Astrocyte (in vitro differentiated cells and primary cell): Measurements from ENCODE around the gene HOXA7. TPM values are rescaled to one million over a fixed set of nuclear protein-coding genes. Genes with fewer than 3 reads are reported as not detected.

ENCODE experiments used
- DNase-seq: peaks from one replicate; pipeline ENCODE4 v3.0.0-alpha.2; 2010; ENCODE audit warnings: low read depth
- FAIRE-seq: peaks from 2 replicates; lab custom pipeline; 2011; peaks lifted over from hg19 to GRCh38; lab: Jason Lieb, UNC
- H2AFZ ChIP-seq: 2 replicates; pipeline ENCODE4 v1.6.0; 2012; ENCODE audit warnings: low read depth, low read length, inconsistent platforms
- H3K27ac ChIP-seq: 2 replicates; pipeline ENCODE4 v1.5.1; 2011; ENCODE audit warnings: low read depth, low read length, inconsistent platforms
- H3K27me3 ChIP-seq: 2 replicates; pipeline ENCODE4 v1.6.0; 2011; ENCODE audit warnings: low read length, inconsistent platforms; ENCODE audit not compliant: insufficient read depth
- H3K36me3 ChIP-seq: 2 replicates; pipeline ENCODE4 v1.5.1; 2011; ENCODE audit warnings: low read length, inconsistent platforms; ENCODE audit not compliant: insufficient read depth
- H3K4me1 ChIP-seq: 2 replicates; pipeline ENCODE4 v1.5.1; 2011; ENCODE audit warnings: low read length, inconsistent platforms; ENCODE audit not compliant: insufficient read depth
- H3K4me2 ChIP-seq: 2 replicates; pipeline ENCODE4 v1.6.0; 2012; ENCODE audit warnings: low read length, inconsistent platforms
- H3K4me3 ChIP-seq: 2 replicates; pipeline ENCODE4 v1.5.1; 2011; ENCODE audit warnings: low read depth, mild to moderate bottlenecking, low read length, inconsistent platforms; ENCODE audit not compliant: insufficient read depth
- H3K79me2 ChIP-seq: 2 replicates; pipeline ENCODE4 v1.6.0; 2012; ENCODE audit warnings: mild to moderate bottlenecking, low read length, inconsistent platforms; ENCODE audit not compliant: insufficient read depth
- H3K9ac ChIP-seq: 2 replicates; pipeline ENCODE4 v1.6.0; 2012; ENCODE audit warnings: mild to moderate bottlenecking, low read length, inconsistent platforms
- H3K9me3 ChIP-seq: 2 replicates; pipeline ENCODE4 v1.5.1; 2012; ENCODE audit warnings: low read depth, mild to moderate bottlenecking, low read length, inconsistent platforms; ENCODE audit not compliant: insufficient read depth
- H4K20me1 ChIP-seq: 2 replicates; pipeline ENCODE4 v1.6.0; 2012; ENCODE audit warnings: low read length, inconsistent platforms; ENCODE audit not compliant: insufficient read depth
- H3K27ac Mint-ChIP-seq: one replicate; pipeline ENCODE4 v1.8.0; 2021; ENCODE audit warnings: mild to moderate bottlenecking, mixed read lengths; ENCODE audit not compliant: unreplicated experiment
- H3K27me3 Mint-ChIP-seq: one replicate; pipeline ENCODE4 v1.8.0; 2021; ENCODE audit warnings: low read depth, mixed read lengths; ENCODE audit not compliant: unreplicated experiment
- H3K36me3 Mint-ChIP-seq: one replicate; pipeline ENCODE4 v1.8.0; 2021; ENCODE audit warnings: low read depth, mixed read lengths; ENCODE audit not compliant: unreplicated experiment
- H3K4me1 Mint-ChIP-seq: one replicate; pipeline ENCODE4 v1.8.0; 2021; ENCODE audit warnings: low read depth, mixed read lengths; ENCODE audit not compliant: unreplicated experiment
- H3K4me3 Mint-ChIP-seq: one replicate; pipeline ENCODE4 v1.8.0; 2021; ENCODE audit warnings: mild to moderate bottlenecking, moderate library complexity, mixed read lengths; ENCODE audit not compliant: unreplicated experiment
- H3K9me3 Mint-ChIP-seq: one replicate; pipeline ENCODE4 v1.8.0; 2021; ENCODE audit warnings: mild to moderate bottlenecking, mixed read lengths; ENCODE audit not compliant: unreplicated experiment
- CTCF ChIP-seq: IDR thresholded peaks from 2 replicates; pipeline ENCODE4 v1.5.1; 2011; ENCODE audit warnings: low read depth, mild to moderate bottlenecking, inconsistent platforms, low read length, moderate library complexity; ENCODE audit not compliant: insufficient read depth
- EZH2 ChIP-seq: IDR thresholded peaks from 2 replicates; pipeline ENCODE4 v1.6.1; 2012; ENCODE audit warnings: mild to moderate bottlenecking, low read length, inconsistent platforms; ENCODE audit not compliant: insufficient read depth
- total RNA-seq: library from RNA; stranded (reverse); gene quantifications from 2 replicates; pipeline ENCODE4 v1.2.1, GENCODE V29; 2021

HOXA7 gene
- total RNA-seq, 1 donor from 2014 or later = not detected

- H3K4me1 ChIP-seq = peaks cover 8% of the 10 kb centered on the region
- H3K36me3 Mint-ChIP-seq = no peaks in the 10 kb centered on the region
- H3K9me3 ChIP-seq = no peaks in the 10 kb centered on the region
- H3K4me3 ChIP-seq = no peak overlapping the region
- no peaks in the 10 kb centered on the region for H4K20me1 ChIP-seq
- H3K4me2 ChIP-seq = no peak overlapping the region
- DNase-seq = peak; percentile 67
- peaks cover 40% of the 10 kb centered on the region for H3K9me3 Mint-ChIP-seq
- no peak overlapping the region for H3K27ac ChIP-seq
- H3K27ac Mint-ChIP-seq = no peak overlapping the region
- H3K9ac ChIP-seq = no peak overlapping the region
- H3K79me2 ChIP-seq = no peaks in the 10 kb centered on the region
- H3K27me3 Mint-ChIP-seq = peaks cover 88% of the 10 kb centered on the region
- H3K4me3 Mint-ChIP-seq = no peak overlapping the region
- TF ChIP-seq CTCF (no peak), EZH2 (no peak)
- peaks cover 2% of the 10 kb centered on the region for H3K4me1 Mint-ChIP-seq
- no peaks in the 10 kb centered on the region for H3K36me3 ChIP-seq
- no peak overlapping the region for H2AFZ ChIP-seq
- no peak for FAIRE-seq
- H3K27me3 ChIP-seq = peaks cover 74% of the 10 kb centered on the region
These were observed 28.4 kb downstream of the HOXA7 start for GRCh38 chr7:27128034-27128433.

GRCh38 chr7:27126596-27127327 lies 29.7 kb downstream of the HOXA7 start:
- Histone ChIP-seq H3K27me3 (peaks cover 75% of the 10 kb centered on the region), H3K4me2 (no peak overlapping the region), H3K9ac (no peak overlapping the region), H3K4me1 (peaks cover 11% of the 10 kb centered on the region), H4K20me1 (no peaks in the 10 kb centered on the region), H3K36me3 (no peaks in the 10 kb centered on the region), H2AFZ (no peak overlapping the region), H3K79me2 (peaks cover 9% of the 10 kb centered on the region), H3K4me3 (no peak overlapping the region), H3K9me3 (no peaks in the 10 kb centered on the region), H3K27ac (no peak overlapping the region)
- H3K27ac Mint-ChIP-seq = no peak overlapping the region
- DNase-seq (peak; percentile 62), FAIRE-seq (no peak)
- H3K27me3 Mint-ChIP-seq = peaks cover 91% of the 10 kb centered on the region
- H3K36me3 Mint-ChIP-seq = peaks cover 2% of the 10 kb centered on the region
- H3K9me3 Mint-ChIP-seq = peaks cover 43% of the 10 kb centered on the region
- no peak overlapping the region for H3K4me3 Mint-ChIP-seq
- TF ChIP-seq CTCF = no peak
- TF ChIP-seq EZH2 = no peak
- peaks cover 2% of the 10 kb centered on the region for H3K4me1 Mint-ChIP-seq

GRCh38 chr7:27125986-27126394 lies 30.5 kb downstream of the HOXA7 start:
- Mint-ChIP-seq H3K4me1 (peaks cover 2% of the 10 kb centered on the region), H3K27me3 (peaks cover 90% of the 10 kb centered on the region), H3K9me3 (peaks cover 39% of the 10 kb centered on the region), H3K36me3 (peaks cover 2% of the 10 kb centered on the region), H3K4me3 (no peak overlapping the region), H3K27ac (no peak overlapping the region)
- peaks cover 11% of the 10 kb centered on the region for H3K4me1 ChIP-seq
- peaks cover 14% of the 10 kb centered on the region for H3K79me2 ChIP-seq
- H3K4me2 ChIP-seq = no peak overlapping the region
- H3K36me3 ChIP-seq = no peaks in the 10 kb centered on the region
- H3K27ac ChIP-seq = no peak overlapping the region
- FAIRE-seq (no peak), DNase-seq (peak; percentile 12)
- H3K27me3 ChIP-seq = peaks cover 74% of the 10 kb centered on the region
- H3K4me3 ChIP-seq = no peak overlapping the region
- H3K9me3 ChIP-seq = no peaks in the 10 kb centered on the region
- no peak for TF ChIP-seq CTCF
- no peak for TF ChIP-seq EZH2
- no peak overlapping the region for H3K9ac ChIP-seq
- no peaks in the 10 kb centered on the region for H4K20me1 ChIP-seq
- no peak overlapping the region for H2AFZ ChIP-seq
